HG03095 (cell line): ENCODE measurements around the gene PALLD.

Experiments
- ATAC-seq: cut with Tn5 transposase; IDR thresholded peaks from one replicate; pipeline ENCODE4 v1.9.1; 2021; ENCODE audit warnings: moderate library complexity; ENCODE audit not compliant: unreplicated experiment

Gene PALLD

DNA sequence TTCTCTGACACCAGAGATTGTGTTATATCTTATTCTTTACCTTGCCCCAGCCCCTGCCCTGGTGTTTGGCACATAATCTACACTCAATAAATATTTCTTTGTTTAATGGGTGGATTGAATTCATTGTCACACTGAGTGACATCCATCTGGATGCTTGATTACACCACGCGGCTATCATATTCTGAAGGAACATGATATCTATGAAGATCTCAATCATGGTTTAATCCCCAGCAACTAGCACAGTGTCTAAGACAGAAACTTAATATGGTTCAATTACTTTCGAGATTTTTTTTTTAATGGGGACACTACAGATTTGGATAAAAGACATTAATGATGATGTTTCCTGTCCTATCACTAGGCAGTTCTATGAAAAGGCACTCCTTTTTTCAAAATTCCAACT, 246.3 kb downstream of the PALLD start:
- ATAC-seq, result no peak

- ATAC-seq, result no peak
Measured at GRCh38 chr4:168743601-168744000, 246.7 kb downstream of the PALLD start.

DNA sequence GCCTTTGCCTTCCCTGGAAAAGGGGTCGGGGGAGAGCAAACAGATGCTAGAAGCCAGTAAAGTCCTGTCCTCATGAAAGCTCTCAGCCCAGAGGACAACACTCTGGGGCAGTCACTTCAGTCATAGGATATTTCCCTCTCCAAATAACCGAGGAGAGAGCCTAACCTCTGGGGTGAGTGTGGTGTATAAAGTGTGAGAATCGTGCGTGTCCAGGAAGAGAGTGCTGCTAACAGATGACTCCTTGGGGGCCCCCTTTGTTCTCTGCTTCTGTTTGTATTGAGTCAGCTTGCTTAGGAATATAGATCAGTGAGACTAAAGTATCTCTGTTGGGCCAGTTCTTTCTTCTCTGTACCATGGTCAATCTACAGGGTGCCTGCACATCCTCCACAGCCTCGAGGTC, 247.2 kb downstream of the PALLD start:
- ATAC-seq, result no peak

DNA sequence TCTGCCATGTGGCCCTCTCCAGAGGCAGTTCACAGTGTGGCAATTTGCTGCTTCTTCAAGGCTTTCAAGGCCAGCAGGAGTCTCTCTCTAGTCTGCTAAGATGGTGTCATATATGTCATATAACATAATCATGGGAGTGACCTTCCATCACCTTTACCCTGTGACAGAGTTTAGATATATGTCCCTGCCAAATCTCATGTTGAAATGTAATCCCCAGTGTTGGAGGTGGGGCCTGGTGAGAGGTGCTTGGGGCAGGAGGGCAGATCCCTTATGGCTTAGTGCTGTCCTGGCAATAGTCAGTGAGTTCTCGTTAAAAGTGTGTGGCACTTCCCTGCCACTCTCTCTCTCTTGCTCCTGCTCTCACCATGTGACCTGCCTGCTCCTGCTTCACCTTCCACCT, 252.0 kb downstream of the PALLD start:
- ATAC-seq, result no peak

- no peak for ATAC-seq
Measured at GRCh38 chr4:168751263-168752225, 254.7 kb downstream of the PALLD start.

DNA sequence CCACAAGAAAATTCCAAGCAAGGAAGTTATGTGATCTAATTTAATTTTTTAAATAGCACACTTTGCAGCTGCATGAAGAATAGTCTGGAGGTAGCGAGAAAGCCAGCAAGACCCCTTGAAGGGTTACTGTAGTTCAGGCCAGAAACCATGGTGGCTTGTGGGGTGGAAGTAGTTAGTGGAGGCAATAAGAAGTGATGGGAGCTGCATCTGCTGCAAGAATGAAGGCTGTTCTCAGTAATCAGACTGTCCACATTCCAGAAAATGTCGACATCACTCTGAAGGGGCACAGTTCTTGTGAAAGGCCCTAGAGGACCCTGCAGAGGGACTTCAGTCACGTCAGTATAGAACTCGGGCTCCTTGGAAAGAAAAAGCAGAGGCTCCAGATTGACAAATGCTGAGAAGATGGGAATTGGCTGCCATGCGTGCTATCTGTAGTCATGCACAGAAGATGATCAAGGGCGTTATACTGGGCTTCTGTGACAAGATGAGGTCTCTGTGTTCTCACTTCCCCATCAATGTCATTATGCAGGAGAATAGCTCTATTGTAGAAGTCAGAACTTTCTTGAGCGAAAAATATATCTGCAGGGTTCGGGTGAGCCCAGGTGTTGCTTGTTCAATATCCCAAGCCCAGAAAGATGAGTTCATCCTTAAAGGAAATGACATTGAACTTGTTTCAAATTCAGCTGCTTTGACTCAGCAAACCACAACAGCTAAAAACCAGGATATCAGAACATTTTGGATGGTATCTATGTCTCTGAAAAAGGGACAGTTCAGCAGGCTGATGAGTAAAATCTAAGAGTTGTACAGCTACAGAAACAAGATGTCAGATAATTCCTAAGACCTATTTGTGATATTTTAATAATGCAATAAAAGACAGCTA, 259.0 kb downstream of the PALLD start:
- ATAC-seq, result no peak

DNA sequence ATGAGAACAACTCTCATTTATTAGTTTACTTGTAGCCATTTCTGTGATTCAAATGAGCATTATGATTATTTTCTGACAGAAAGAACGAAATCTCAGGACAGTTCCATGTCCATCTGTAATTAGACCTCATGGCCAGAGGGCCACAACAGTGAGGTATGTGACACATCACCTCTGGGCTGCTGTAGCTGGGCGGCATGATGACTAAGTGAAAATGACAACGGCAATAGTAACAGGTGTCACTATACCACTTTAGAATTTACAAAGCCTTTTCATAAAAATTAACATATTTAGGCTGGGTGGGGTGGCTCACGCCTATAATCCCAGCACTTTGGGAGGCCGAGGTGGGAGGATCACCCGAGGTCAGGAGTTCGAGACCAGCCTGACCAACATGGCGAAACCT, 260.6 kb downstream of the PALLD start:
- ATAC-seq, result no peak

DNA sequence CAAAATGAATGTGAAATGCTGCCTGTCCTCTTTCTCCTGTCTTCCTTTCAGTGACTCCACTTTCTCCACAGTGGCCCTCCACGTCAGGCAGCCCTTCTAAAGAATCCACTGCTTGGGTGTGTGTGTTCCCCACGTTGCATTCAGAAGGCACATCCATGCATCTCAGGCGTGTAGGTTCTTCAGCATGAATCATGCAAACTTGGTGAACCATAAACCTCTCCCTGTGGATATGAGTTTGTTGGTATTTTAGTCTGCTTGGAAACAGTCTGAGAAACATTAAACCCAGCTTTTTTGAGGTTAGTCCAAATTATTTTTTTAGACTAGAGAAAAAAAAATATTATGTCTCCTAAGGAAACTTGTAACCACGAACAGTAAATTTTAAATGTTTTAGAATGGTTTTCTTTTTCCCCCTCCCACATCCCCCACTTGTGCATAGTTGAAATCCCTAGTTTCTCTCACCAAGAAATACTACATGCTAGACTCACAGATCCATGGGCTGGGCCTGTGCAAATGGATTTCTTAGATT, 261.6 kb downstream of the PALLD start:
- no peak for ATAC-seq

- no peak for ATAC-seq
Measured at GRCh38 chr4:168759321-168759720, 262.5 kb downstream of the PALLD start.

DNA sequence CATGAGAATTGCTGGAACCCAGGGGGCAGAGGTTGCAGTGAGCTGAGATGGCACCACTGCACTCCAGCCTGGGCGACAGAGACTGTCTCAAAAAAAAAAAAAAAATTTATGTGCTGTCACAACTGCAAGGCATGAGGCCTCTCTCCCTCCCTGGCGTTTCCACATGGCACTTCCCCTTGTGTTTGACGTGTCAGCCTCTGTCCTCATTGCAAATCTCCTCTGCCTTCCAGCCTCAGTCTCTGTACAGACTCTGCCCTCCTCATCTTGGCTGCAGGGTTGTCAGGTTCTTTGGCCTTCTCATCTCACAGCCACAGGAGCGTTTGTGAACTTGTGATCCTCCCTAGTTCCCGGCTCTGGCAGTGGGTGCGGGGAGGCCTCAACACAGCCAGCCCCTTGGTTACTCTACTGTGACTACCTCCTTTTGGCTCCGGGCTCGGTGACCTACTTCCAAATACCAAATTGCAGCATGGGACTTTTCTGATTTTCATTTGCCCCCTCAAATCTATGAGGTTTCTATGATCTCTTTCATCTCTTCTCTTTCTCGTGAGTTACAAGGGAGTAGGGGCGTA, 263.2 kb downstream of the PALLD start:
- ATAC-seq, result no peak

- no peak for ATAC-seq
Measured at GRCh38 chr4:168761066-168761465, 264.2 kb downstream of the PALLD start.

GRCh38 chr4:168765322-168765721, 268.5 kb downstream of the PALLD start:
- no peak for ATAC-seq

- no peak for ATAC-seq
Measured at GRCh38 chr4:168765726-168766125, 268.9 kb downstream of the PALLD start.

DNA sequence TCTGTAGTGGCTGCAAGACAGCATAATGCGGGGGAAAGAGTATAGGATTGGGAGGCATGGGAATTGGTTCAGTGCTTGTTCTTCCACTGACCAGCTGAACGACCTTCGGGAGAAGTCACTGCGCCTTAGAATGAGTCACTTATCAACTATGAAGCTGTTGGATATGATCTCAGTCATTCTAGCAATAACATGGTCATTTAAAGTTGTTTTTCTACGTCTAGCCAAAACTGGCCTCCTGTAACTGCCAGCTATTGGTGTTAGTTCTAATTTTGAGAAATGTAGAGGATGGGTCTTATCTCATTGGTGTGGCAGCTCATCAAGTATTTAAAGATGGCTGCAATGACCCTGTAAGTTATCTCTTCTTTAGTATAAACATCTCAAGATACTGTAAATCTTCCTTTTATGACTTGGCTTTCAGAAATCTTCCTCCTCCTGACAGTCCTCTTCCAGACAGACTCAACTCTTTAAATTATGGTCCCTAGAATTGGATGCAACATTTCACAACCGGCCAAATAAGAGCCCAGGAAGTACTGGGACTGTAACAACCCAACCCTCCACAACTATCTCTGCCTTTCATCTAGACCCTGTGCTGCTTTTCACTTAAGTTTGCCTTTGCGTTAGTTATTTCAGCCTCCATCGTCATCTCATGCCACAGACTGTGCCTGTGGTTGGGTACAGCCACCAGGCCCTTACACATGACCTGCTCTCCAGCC, 269.9 kb downstream of the PALLD start:
- no peak for ATAC-seq

DNA sequence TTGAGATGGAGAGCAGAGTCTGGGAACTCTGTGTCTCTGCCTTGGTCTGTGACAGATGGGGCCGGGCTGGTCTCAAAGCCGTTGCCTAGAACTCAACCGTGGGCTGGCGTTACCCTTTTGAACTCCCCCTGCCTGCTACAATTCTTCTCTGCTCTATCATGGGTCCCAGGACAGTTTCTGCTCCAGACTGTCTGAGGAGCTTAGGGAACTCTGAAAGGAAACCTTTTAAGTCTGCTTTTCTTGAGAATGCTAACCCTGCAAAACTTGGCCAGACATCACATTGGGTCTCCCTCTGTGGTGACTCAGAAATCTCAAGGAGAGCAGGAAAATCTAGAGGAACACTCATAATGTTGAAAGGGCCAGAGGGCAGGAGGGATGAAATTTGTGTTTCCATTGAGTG, 272.6 kb downstream of the PALLD start:
- no peak for ATAC-seq

DNA sequence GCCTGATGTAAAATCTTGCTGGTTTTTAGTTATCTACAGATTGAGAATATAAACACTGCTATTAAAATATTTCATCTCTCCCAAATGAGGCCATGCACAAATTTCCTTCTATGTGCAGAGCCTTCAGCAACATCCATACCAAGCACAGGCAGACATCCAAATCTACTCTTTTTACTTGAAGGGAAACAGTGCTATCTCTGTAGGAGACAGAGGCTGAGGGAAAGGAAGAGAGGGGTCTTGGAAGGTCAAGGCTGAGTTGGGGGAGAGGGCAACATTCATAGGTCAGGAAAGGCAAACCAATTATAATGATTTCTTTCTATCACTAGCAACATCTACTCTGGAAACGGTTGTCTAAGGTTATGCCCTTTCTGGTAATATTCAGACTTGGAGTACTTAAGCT, 273.0 kb downstream of the PALLD start:
- ATAC-seq, result no peak

DNA sequence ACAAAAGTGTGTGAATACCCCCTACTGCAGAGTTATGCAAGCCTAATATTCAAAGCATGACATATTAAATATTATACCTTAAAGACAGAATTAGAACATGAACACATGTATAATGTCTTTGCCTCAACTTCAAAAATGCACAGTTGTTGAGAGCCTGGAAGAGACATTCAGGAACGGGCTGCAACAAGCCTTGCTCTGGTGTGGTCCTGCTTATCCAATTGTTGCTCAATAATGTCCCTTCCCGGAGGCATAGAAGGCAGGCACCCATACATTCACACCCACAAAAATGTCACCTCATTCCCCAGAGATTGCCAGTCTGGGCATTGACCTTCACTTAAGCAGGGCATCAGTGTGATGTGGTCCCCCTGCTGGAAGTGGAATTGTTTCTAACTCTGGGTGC, 274.4 kb downstream of the PALLD start:
- no peak for ATAC-seq

DNA sequence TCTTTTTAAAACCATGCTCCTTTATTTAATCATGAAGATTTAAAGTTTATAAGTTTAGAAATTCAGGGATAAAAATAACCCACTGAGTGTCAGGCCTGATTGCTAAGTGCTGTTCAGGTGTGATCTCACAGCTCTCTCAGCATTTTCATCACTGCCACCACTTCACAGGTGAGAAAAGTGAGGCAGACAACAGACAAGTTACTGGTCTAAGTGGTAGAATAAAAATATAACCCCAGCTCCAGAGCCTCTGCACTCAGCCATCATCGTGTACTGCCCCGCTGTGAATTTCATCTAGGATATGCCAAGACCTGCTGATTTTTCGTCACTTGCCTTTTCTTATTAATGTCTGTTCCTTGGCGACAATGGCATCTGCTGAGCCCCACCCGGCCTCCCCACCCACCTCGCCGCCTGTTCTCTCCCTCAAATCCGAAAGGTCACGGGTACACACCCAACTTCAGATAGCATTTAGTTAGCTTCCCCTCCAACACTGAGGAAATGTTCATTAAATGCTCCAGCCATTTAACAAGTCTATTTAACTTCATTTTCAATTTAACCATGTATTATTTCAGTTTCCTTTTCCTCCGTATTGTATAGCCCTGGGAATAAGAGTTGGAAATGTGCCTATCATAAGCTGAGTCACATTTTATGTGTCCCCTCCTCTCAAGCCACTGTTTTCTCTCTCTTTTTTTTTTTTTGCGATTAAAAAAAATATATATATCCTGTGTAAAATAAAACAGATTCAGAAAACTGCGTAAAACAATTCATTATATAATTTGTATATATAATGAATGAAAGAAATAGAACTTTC, 276.7 kb downstream of the PALLD start:
- ATAC-seq, result no peak

- no peak for ATAC-seq
Measured at GRCh38 chr4:168776382-168776781, 279.5 kb downstream of the PALLD start.
